Loucy (cell line): Measurements from ENCODE around the gene ITPKA.

Experiments used
- H2AFZ ChIP-seq: fragments of 200-600 bp; sonication (generic); 2 replicates; pipeline ENCODE4 v1.6.0; 2016; ENCODE audit warnings: antibody characterized with exemption, mild to moderate bottlenecking, low read length, moderate library complexity
- H3F3A ChIP-seq: fragments of 200-600 bp; 2 replicates; pipeline ENCODE4 v1.6.0; 2016; ENCODE audit warnings: antibody characterized with exemption, low read depth, mild to moderate bottlenecking
- H3K27me3 ChIP-seq: fragments of 200-600 bp; sonication (generic); 2 replicates; pipeline ENCODE4 v1.6.1; 2014; ENCODE audit warnings: low read length, mild to moderate bottlenecking; ENCODE audit not compliant: insufficient read depth, poor library complexity, severe bottlenecking
- H3K36me3 ChIP-seq: fragments of 200-600 bp; sonication (generic); 2 replicates; pipeline ENCODE4 v1.6.1; 2016; ENCODE audit warnings: low read length; ENCODE audit not compliant: insufficient read depth
- H3K4me1 ChIP-seq: fragments of 200-600 bp; sonication (generic); 2 replicates; pipeline ENCODE4 v1.5.1; 2014; ENCODE audit warnings: low read length, mild to moderate bottlenecking; ENCODE audit not compliant: insufficient read depth, poor library complexity, severe bottlenecking
- H3K4me2 ChIP-seq: fragments of 200-600 bp; sonication (generic); 2 replicates; pipeline ENCODE4 v1.6.0; 2014; ENCODE audit warnings: antibody characterized with exemption, low read length, low read depth, mild to moderate bottlenecking; ENCODE audit not compliant: poor library complexity, severe bottlenecking
- H3K4me3 ChIP-seq: fragments of 200-600 bp; sonication (generic); 2 replicates; pipeline ENCODE4 v1.5.1; 2014; ENCODE audit warnings: low read length, mild to moderate bottlenecking, mixed read lengths; ENCODE audit not compliant: poor library complexity, severe bottlenecking
- H3K79me2 ChIP-seq: fragments of 200-600 bp; sonication (generic); 2 replicates; pipeline ENCODE4 v1.6.1; 2014; ENCODE audit warnings: low read length; ENCODE audit not compliant: insufficient read depth
- H3K9ac ChIP-seq: fragments of 200-600 bp; sonication (generic); 2 replicates; pipeline ENCODE4 v1.6.0; 2014; ENCODE audit warnings: mild to moderate bottlenecking, low read depth, low read length, moderate library complexity; ENCODE audit not compliant: poor library complexity, severe bottlenecking
- H3K9me2 ChIP-seq: fragments of 200-600 bp; sonication (generic); replicated peaks from 2 replicates; pipeline ENCODE4 v1.6.1; 2016; ENCODE audit warnings: low read depth, low read length, mixed read lengths
- H3K9me3 ChIP-seq: fragments of 200-600 bp; sonication (generic); 2 replicates; pipeline ENCODE4 v1.6.1; 2014; ENCODE audit warnings: mild to moderate bottlenecking, antibody characterized with exemption, low read length, low read depth; ENCODE audit not compliant: insufficient read depth
- H4K20me1 ChIP-seq: fragments of 200-600 bp; sonication (generic); 2 replicates; pipeline ENCODE4 v1.6.0; 2014; ENCODE audit warnings: antibody characterized with exemption, low read length, mild to moderate bottlenecking; ENCODE audit not compliant: insufficient read depth, poor library complexity, severe bottlenecking
- EZH2phosphoT487 ChIP-seq: fragments of 200-600 bp; IDR thresholded peaks from 2 replicates; pipeline ENCODE4 v1.6.1; 2018; ENCODE audit warnings: antibody characterized with exemption, mild to moderate bottlenecking, moderate library complexity, borderline replicate concordance
- TF ChIP-seq, protein P1 (sequence below): fragments of 200-600 bp; sonication (generic); conservative IDR thresholded peaks from 2 replicates; pipeline ENCODE4 v1.5.1; 2014; ENCODE audit warnings: mild to moderate bottlenecking, antibody characterized with exemption, low read length

The ITPKA gene

DNA sequence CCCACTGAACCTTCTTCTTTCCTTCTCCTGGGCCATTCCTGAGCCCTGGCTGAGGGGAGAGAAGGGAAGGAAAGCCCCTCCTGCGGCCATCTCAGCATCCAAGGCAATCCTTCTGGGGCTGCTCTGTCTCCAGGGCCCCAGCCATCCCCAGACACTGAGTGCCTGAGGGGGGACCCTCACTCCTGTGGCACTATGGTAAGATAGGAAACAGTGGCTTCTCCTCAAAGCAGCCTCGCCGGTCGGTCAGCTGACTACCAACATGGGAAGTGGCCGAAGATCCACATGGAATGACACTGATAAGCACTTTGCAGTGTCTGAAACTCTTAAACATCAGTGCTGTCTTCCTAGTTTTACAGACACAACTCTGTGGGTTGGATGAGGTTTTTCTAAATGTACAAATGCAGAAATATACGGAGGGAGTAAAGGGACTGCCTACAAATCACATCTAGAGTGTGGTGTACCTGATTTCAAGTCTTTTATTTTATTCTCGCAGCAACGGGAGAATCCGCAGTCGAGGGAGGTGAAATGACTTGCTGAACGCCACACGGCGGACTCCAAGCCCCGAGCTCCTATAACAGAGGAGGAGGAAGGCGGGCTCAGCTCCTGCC lies 973 bp upstream of the ITPKA start:
- Histone ChIP-seq H4K20me1 (no peaks in the 10 kb centered on the region), H3K4me1 (peaks cover 18% of the 10 kb centered on the region), H3F3A (no peaks in the 10 kb centered on the region), H3K4me2 (peak overlapping the region; percentile 74), H3K27me3 (no peaks in the 10 kb centered on the region), H3K36me3 (no peaks in the 10 kb centered on the region), H3K9me2 (no peaks in the 10 kb centered on the region), H3K9me3 (no peaks in the 10 kb centered on the region), H3K4me3 (peak overlapping the region; percentile 87), H3K79me2 (no peaks in the 10 kb centered on the region), H2AFZ (peak overlapping the region; percentile 98), H3K9ac (peak overlapping the region; percentile 92)
- TF ChIP-seq EZH2phosphoT487: no peak
- TF ChIP-seq, protein P1, sequence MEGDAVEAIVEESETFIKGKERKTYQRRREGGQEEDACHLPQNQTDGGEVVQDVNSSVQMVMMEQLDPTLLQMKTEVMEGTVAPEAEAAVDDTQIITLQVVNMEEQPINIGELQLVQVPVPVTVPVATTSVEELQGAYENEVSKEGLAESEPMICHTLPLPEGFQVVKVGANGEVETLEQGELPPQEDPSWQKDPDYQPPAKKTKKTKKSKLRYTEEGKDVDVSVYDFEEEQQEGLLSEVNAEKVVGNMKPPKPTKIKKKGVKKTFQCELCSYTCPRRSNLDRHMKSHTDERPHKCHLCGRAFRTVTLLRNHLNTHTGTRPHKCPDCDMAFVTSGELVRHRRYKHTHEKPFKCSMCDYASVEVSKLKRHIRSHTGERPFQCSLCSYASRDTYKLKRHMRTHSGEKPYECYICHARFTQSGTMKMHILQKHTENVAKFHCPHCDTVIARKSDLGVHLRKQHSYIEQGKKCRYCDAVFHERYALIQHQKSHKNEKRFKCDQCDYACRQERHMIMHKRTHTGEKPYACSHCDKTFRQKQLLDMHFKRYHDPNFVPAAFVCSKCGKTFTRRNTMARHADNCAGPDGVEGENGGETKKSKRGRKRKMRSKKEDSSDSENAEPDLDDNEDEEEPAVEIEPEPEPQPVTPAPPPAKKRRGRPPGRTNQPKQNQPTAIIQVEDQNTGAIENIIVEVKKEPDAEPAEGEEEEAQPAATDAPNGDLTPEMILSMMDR: no peak

DNA sequence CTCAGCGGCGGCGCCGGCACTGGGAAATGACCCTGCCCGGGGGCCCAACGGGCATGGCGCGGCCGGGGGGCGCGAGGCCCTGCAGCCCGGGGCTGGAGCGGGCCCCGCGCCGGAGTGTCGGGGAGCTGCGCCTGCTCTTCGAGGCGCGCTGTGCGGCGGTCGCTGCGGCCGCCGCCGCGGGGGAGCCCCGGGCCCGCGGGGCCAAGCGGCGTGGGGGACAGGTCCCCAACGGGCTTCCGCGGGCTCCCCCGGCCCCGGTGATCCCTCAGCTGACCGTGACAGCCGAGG lies 172 bp downstream of the ITPKA start:
- H2AFZ ChIP-seq: peak overlapping the region; percentile 67
- peak overlapping the region; percentile 70 for H3K4me2 ChIP-seq
- no peaks in the 10 kb centered on the region for H3K36me3 ChIP-seq
- H3F3A ChIP-seq: no peaks in the 10 kb centered on the region
- no peaks in the 10 kb centered on the region for H3K27me3 ChIP-seq
- no peaks in the 10 kb centered on the region for H4K20me1 ChIP-seq
- no peak for TF ChIP-seq EZH2phosphoT487
- TF ChIP-seq, protein P1: no peak
- peak overlapping the region; percentile 87 for H3K4me3 ChIP-seq
- H3K79me2 ChIP-seq: no peaks in the 10 kb centered on the region
- no peaks in the 10 kb centered on the region for H3K9me3 ChIP-seq
- no peak overlapping the region for H3K9ac ChIP-seq
- peaks cover 18% of the 10 kb centered on the region for H3K4me1 ChIP-seq
- H3K9me2 ChIP-seq: no peaks in the 10 kb centered on the region

DNA sequence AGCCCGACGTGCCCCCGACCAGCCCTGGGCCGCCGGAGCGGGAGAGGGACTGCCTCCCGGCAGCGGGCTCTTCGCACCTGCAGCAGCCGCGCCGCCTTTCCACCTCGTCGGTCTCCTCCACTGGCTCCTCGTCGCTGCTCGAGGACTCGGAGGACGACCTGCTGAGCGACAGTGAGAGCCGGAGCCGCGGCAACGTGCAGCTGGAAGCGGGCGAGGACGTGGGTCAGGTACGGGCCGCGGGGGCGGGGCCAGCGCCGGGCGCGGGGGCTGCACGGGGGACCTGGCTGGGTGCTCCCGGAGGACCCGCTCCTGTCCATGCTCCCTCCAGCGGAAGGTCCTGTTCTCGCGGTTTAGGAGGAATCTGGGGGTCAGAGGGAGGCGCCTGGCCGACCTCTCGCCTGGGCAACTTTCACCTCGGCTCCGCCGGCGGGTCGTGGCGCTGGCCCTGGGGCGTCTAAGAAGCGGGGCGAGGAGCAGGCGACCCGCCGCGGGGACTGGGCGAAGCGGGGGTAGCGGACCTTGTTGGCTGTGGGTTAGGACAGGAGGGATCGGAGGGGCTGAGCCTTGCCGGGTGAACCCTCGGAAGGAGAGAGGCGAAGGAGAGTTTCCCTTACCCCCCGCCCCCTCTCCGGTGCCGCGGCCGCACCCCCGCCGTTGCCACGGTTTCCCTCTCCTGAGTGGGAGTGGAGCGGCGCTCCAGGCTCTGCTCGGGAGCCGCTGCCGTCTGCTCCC lies 682 bp downstream of the ITPKA start:
- H3K4me2 ChIP-seq: peak overlapping the region; percentile 70
- no peaks in the 10 kb centered on the region for H3F3A ChIP-seq
- peak overlapping the region; percentile 28 for H3K9ac ChIP-seq
- peak overlapping the region; percentile 67 for H2AFZ ChIP-seq
- H4K20me1 ChIP-seq: no peaks in the 10 kb centered on the region
- H3K4me3 ChIP-seq: peak overlapping the region; percentile 87
- H3K36me3 ChIP-seq: no peaks in the 10 kb centered on the region
- no peaks in the 10 kb centered on the region for H3K79me2 ChIP-seq
- peaks cover 18% of the 10 kb centered on the region for H3K4me1 ChIP-seq
- TF ChIP-seq, protein P1: no peak
- no peak for TF ChIP-seq EZH2phosphoT487
- no peaks in the 10 kb centered on the region for H3K27me3 ChIP-seq
- no peaks in the 10 kb centered on the region for H3K9me3 ChIP-seq
- no peaks in the 10 kb centered on the region for H3K9me2 ChIP-seq
